ENCODE data around the gene SOWAHA. TPM values are rescaled to one million over a fixed set of nuclear protein-coding genes. Genes with fewer than 3 reads are reported as not detected.

SOWAHA gene
- total and polyA plus RNA-seq, 2 of the 4 experiments (the other 2 are of a cell fraction) = 0.03 TPM; not detected in 1

DNA sequence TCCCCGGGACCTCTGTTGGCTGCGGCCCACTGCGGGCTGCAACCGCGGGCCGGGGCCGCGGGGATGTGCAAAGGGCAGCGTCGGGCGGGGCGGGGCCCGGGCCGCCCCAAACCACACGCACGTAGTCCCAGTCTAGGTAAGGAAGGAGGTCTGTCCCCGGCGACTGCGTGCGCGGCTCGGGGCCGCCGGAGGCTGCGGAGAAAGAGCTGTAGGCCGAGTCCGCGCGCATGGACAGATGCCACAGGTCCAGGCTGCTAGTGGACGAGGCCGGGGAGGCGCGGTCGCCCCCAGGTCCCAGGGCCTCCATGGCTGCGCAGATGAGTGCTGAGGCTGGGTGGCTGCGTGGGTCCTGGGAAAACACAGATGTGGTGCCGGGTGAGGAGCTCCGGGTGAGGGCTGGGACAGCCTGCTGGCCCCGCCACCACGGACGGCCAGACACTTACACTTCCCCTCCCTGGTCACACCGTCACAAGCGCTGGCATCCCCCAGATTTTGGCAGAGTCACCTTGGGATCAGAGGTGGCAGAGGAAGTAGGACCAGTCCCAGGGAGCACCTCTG lies 12.8 kb downstream of the SOWAHA start:
- peaks cover 13 to 32% of the 10 kb centered on the region in 2 experiments; a peak in 3 of 4 replicates for H3K79me1 ChIP-seq (ENCODE audit: low read depth in 1 of 2, low read length in 2 of 2)
- 0 out of 2 replicates have a peak overlapping the region, but pooled peaks have one; percentile 52 for H3K14ac ChIP-seq (replicated peaks; ENCODE audit: low read depth, low read length)
- H4K5ac ChIP-seq (ENCODE audit: low read depth, low read length) = no peak overlapping the region
- no peak overlapping the region for H4K8ac ChIP-seq (ENCODE audit: low read depth in 2 of 2, low read length in 2 of 2)
- H3K27me3 ChIP-seq (ENCODE audit: control insufficient read depth, insufficient read depth, low read length) = no peaks in the 10 kb centered on the region
- H3K4me3 ChIP-seq (ENCODE audit: insufficient read depth, low read depth, low read length) = no peak overlapping the region
- no peak overlapping the region for H2BK5ac ChIP-seq (ENCODE audit: low read depth, low read length, poor library complexity, severe bottlenecking)
- H4K91ac ChIP-seq (ENCODE audit: insufficient read depth, low read depth, low read length) = no peak overlapping the region
- ATAC-seq (ENCODE audit: low read depth) (no peak), DNase-seq (no peak)
- no peak overlapping the region for H3K18ac ChIP-seq (ENCODE audit: low read depth, low read length)
- H2BK15ac ChIP-seq (ENCODE audit: low read depth, low read length) = no peak overlapping the region
- no peak overlapping the region for H2BK20ac ChIP-seq (ENCODE audit: low read depth, low read length)
- no peak overlapping the region for H2BK120ac ChIP-seq (ENCODE audit: low read depth, low read length)
- 76% methylated on average over 10 of the region's 43 CpGs; no CpG with 5 or more reads in 1 of the 2 experiments for WGBS, 2 experiments (ENCODE audit: extremely low coverage in 2 of 2, insufficient read length in 1 of 2)
- H3K9me3 ChIP-seq (ENCODE audit: control insufficient read depth, insufficient read depth, low read length) = no peaks in the 10 kb centered on the region
- H4K20me1 ChIP-seq (ENCODE audit: insufficient read depth, low read length) = no peaks in the 10 kb centered on the region
- H3K27ac ChIP-seq (ENCODE audit: insufficient read depth, low read length) = no peak overlapping the region
- POLR2A ChIA-PET (ENCODE audit: unreplicated experiment) = no interaction called here
- H2AK5ac ChIP-seq (ENCODE audit: low read depth, low read length) = no peak overlapping the region
- no peak overlapping the region for H3K4me2 ChIP-seq (ENCODE audit: low read depth, low read length)
- H2AFZ ChIP-seq (replicated peaks; ENCODE audit: low read length, poor library complexity) = no peak overlapping the region
- H3K4me1 ChIP-seq (ENCODE audit: control insufficient read depth, insufficient read depth, low read length) = peaks cover 10% of the 10 kb centered on the region; the same call in 1 of the 2 replicates
- H3K9ac ChIP-seq (ENCODE audit: low read depth, low read length) = no peak overlapping the region
- peaks cover 6% of the 10 kb centered on the region; the same call in 1 of the 2 replicates for H3K36me3 ChIP-seq (ENCODE audit: control insufficient read depth, insufficient read depth, low read length)
- peak overlapping the region; percentile 75 for H2AK9ac ChIP-seq (replicated peaks; ENCODE audit: low read depth, low read length, poor library complexity)
- CTCF ChIA-PET = no interaction called here
- peak overlapping the region; percentile 16; the same call in 1 of the 2 replicates for H3K4ac ChIP-seq (ENCODE audit: low read depth, low read length)
- no peaks in the 10 kb centered on the region for H3K9me1 ChIP-seq (ENCODE audit: insufficient read depth, low read length)
- no peak for TF ChIP-seq BHLHE40 (IDR thresholded peaks at IDR 0.05; ENCODE audit: low read depth, low read length)
- TF ChIP-seq MAFK (IDR thresholded peaks at IDR 0.05; ENCODE audit: low read depth, low read length) = no peak
- no peak for TF ChIP-seq FOS (IDR thresholded peaks at IDR 0.05; ENCODE audit: low read depth, low read length)
- TF ChIP-seq RCOR1 (IDR thresholded peaks at IDR 0.05; ENCODE audit: insufficient replicate concordance, low read length) = no peak
- TF ChIP-seq ELK1 (IDR thresholded peaks at IDR 0.05; ENCODE audit: borderline replicate concordance, low read depth, low read length) = no peak
- no peak for TF ChIP-seq SMC3 (IDR thresholded peaks at IDR 0.05; ENCODE audit: low read depth, low read length)
- TF ChIP-seq, protein P1, sequence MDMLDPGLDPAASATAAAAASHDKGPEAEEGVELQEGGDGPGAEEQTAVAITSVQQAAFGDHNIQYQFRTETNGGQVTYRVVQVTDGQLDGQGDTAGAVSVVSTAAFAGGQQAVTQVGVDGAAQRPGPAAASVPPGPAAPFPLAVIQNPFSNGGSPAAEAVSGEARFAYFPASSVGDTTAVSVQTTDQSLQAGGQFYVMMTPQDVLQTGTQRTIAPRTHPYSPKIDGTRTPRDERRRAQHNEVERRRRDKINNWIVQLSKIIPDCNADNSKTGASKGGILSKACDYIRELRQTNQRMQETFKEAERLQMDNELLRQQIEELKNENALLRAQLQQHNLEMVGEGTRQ (IDR thresholded peaks at IDR 0.05; ENCODE audit: low read depth, low read length) = no peak
- no peak for TF ChIP-seq RFX5 (IDR thresholded peaks at IDR 0.05; ENCODE audit: low read depth, low read length)
- no peak for TF ChIP-seq POLR2A (IDR thresholded peaks at IDR 0.05; ENCODE audit: low read depth, low read length)
- TF ChIP-seq MAZ (IDR thresholded peaks at IDR 0.05; ENCODE audit: borderline replicate concordance, low read depth, low read length) = no peak
- TF ChIP-seq CEBPB (IDR thresholded peaks at IDR 0.05; ENCODE audit: low read depth, low read length) = no peak
- TF ChIP-seq, protein P2, sequence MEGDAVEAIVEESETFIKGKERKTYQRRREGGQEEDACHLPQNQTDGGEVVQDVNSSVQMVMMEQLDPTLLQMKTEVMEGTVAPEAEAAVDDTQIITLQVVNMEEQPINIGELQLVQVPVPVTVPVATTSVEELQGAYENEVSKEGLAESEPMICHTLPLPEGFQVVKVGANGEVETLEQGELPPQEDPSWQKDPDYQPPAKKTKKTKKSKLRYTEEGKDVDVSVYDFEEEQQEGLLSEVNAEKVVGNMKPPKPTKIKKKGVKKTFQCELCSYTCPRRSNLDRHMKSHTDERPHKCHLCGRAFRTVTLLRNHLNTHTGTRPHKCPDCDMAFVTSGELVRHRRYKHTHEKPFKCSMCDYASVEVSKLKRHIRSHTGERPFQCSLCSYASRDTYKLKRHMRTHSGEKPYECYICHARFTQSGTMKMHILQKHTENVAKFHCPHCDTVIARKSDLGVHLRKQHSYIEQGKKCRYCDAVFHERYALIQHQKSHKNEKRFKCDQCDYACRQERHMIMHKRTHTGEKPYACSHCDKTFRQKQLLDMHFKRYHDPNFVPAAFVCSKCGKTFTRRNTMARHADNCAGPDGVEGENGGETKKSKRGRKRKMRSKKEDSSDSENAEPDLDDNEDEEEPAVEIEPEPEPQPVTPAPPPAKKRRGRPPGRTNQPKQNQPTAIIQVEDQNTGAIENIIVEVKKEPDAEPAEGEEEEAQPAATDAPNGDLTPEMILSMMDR (conservative IDR thresholded peaks at IDR 0.05; ENCODE audit: low read depth, low read length) = no peak
- no peak for TF ChIP-seq NFE2L2 (IDR thresholded peaks at IDR 0.05; ENCODE audit: low read depth, low read length)
- no peak for TF ChIP-seq MXI1 (IDR thresholded peaks at IDR 0.05; ENCODE audit: borderline replicate concordance, low read depth, low read length)
- no peak for TF ChIP-seq RAD21 (IDR thresholded peaks at IDR 0.05; ENCODE audit: low read length)
- no peak for TF ChIP-seq CHD1 (IDR thresholded peaks at IDR 0.05; ENCODE audit: low read depth, low read length)
- intact Hi-C loops (cut with micrococcal nuclease) (no loop called here), in situ Hi-C loops (cut with MboI; ENCODE audit: low sequenced_read_pairs) (no loop called here), dilution Hi-C loops (cut with HindIII; ENCODE audit: low sequenced_read_pairs, unreplicated experiment) (no loop called here)
- no peak overlapping the region for H3K56ac ChIP-seq (ENCODE audit: extremely low read depth, insufficient read depth, low read length)
- H3K23ac ChIP-seq (ENCODE audit: low read depth, low read length) = no peak overlapping the region
- no TSS peak for BruUV-seq (replicated peaks)
